IMR-90 (cell line): ENCODE measurements around the gene ZMYM1. TPM values are rescaled to one million over a fixed set of nuclear protein-coding genes. Genes with fewer than 3 reads are reported as not detected.

Source experiments
- ATAC-seq: fragments of 200-7000 bp; cut with Tn5 transposase; 2 replicates; pipeline ENCODE4 v1.9.1; 2020; ENCODE audit warnings: low read depth, mild to moderate bottlenecking, moderate library complexity
- BruUV-seq: library from RNA; stranded (reverse); fragments of 400-500 nt; replicated peaks from 2 replicates; lab custom pipeline; 2021; lab: Mats Ljungman, UMichigan
- CTCF ChIA-PET: fragments of 300-600 bp; formaldehyde crosslinking; extraction: SDS; loops from one replicate; lab custom pipeline; 2021; ENCODE audit warnings: antibody characterized with exemption; lab: Yijun Ruan, JAX
- POLR2A ChIA-PET: fragments of 300-600 bp; sonication (Branson Sonifier 250); formaldehyde crosslinking; loops from one replicate; lab custom pipeline; 2022; ENCODE audit warnings: antibody characterized with exemption; ENCODE audit not compliant: unreplicated experiment; lab: Charles Lee
- DNase-seq: peaks from one replicate; pipeline ENCODE4 v3.0.0; 2013
- H2AFZ ChIP-seq: replicated peaks from 2 replicates; pipeline ENCODE3; 2013; ENCODE audit warnings: low read length, mild to moderate bottlenecking; ENCODE audit not compliant: poor library complexity
- H2AK5ac ChIP-seq: 2 replicates; pipeline ENCODE4 v1.6.1; 2013; ENCODE audit warnings: low read depth, low read length, inconsistent platforms
- H2AK9ac ChIP-seq: replicated peaks from 2 replicates; pipeline ENCODE3; 2013; ENCODE audit warnings: mild to moderate bottlenecking, low read depth, low read length, moderate library complexity; ENCODE audit not compliant: poor library complexity
- H2BK120ac ChIP-seq: 2 replicates; pipeline ENCODE4 v1.6.1; 2013; ENCODE audit warnings: low read depth, low read length, inconsistent platforms
- H2BK15ac ChIP-seq: 3 replicates; pipeline ENCODE4 v1.6.1; 2013; ENCODE audit warnings: low read depth, low read length, inconsistent platforms
- H2BK20ac ChIP-seq: 2 replicates; pipeline ENCODE4 v1.6.1; 2013; ENCODE audit warnings: low read depth, mild to moderate bottlenecking, inconsistent platforms, low read length, moderate library complexity
- H2BK5ac ChIP-seq: 2 replicates; pipeline ENCODE4 v1.6.1; 2013; ENCODE audit warnings: mild to moderate bottlenecking, low read depth, low read length, inconsistent platforms; ENCODE audit not compliant: poor library complexity, severe bottlenecking
- H3K14ac ChIP-seq: replicated peaks from 2 replicates; pipeline ENCODE4 v1.6.1; 2013; ENCODE audit warnings: low read depth, low read length, inconsistent platforms
- H3K18ac ChIP-seq: 2 replicates; pipeline ENCODE4 v1.6.1; 2013; ENCODE audit warnings: low read depth, low read length, control low read depth
- H3K23ac ChIP-seq: 2 replicates; pipeline ENCODE4 v1.6.1; 2013; ENCODE audit warnings: low read depth, low read length, inconsistent platforms
- H3K27ac ChIP-seq: 2 replicates; pipeline ENCODE4 v1.5.1; 2013; ENCODE audit warnings: mild to moderate bottlenecking, control low read depth, low read length; ENCODE audit not compliant: insufficient read depth
- H3K27me3 ChIP-seq: 2 replicates; pipeline ENCODE4 v1.6.1; 2013; ENCODE audit warnings: low read length; ENCODE audit not compliant: control insufficient read depth, insufficient read depth
- H3K36me3 ChIP-seq: 2 replicates; pipeline ENCODE4 v1.6.1; 2013; ENCODE audit warnings: low read length, mixed read lengths; ENCODE audit not compliant: control insufficient read depth, insufficient read depth
- H3K4ac ChIP-seq: 2 replicates; pipeline ENCODE4 v1.6.1; 2013; ENCODE audit warnings: low read depth, low read length, inconsistent platforms
- H3K4me1 ChIP-seq: 2 replicates; pipeline ENCODE4 v1.6.1; 2013; ENCODE audit warnings: low read length, mixed read lengths; ENCODE audit not compliant: control insufficient read depth, insufficient read depth
- H3K4me2 ChIP-seq: 2 replicates; pipeline ENCODE4 v1.6.1; 2013; ENCODE audit warnings: low read depth, mild to moderate bottlenecking, control low read depth, low read length, moderate library complexity
- H3K4me3 ChIP-seq: 2 replicates; pipeline ENCODE4 v1.5.1; 2013; ENCODE audit warnings: low read depth, mild to moderate bottlenecking, control low read depth, low read length, moderate library complexity; ENCODE audit not compliant: insufficient read depth
- H3K56ac ChIP-seq: 2 replicates; pipeline ENCODE4 v1.6.1; 2013; ENCODE audit warnings: low read length, inconsistent platforms; ENCODE audit not compliant: insufficient read depth; ENCODE audit errors: extremely low read depth
- H3K79me1 ChIP-seq, 2 experiments: 2 replicates each; pipeline ENCODE4 v1.6.1; 2013; ENCODE audit warnings: low read length in 2 of 2, inconsistent platforms in 1 of 2, low read depth in 1 of 2
- H3K9ac ChIP-seq: 2 replicates; pipeline ENCODE4 v1.6.1; 2013; ENCODE audit warnings: low read depth, low read length, control low read depth
- H3K9me1 ChIP-seq: 2 replicates; pipeline ENCODE4 v1.6.1; 2013; ENCODE audit warnings: low read length, inconsistent platforms; ENCODE audit not compliant: insufficient read depth
- H3K9me3 ChIP-seq: 2 replicates; pipeline ENCODE4 v1.6.1; 2013; ENCODE audit warnings: low read length; ENCODE audit not compliant: control insufficient read depth, insufficient read depth
- H4K20me1 ChIP-seq: 2 replicates; pipeline ENCODE4 v1.6.1; 2013; ENCODE audit warnings: low read length, inconsistent platforms; ENCODE audit not compliant: insufficient read depth
- H4K5ac ChIP-seq: 2 replicates; pipeline ENCODE4 v1.6.1; 2013; ENCODE audit warnings: mild to moderate bottlenecking, low read depth, low read length, control low read depth
- H4K8ac ChIP-seq, 2 experiments: 2 replicates each; pipeline ENCODE4 v1.6.1; 2013; ENCODE audit warnings: low read depth in 2 of 2, low read length in 2 of 2, control low read depth in 1 of 2, inconsistent platforms in 1 of 2
- H4K91ac ChIP-seq: 2 replicates; pipeline ENCODE4 v1.6.1; 2013; ENCODE audit warnings: low read depth, low read length, inconsistent platforms; ENCODE audit not compliant: insufficient read depth
- CEBPB ChIP-seq: IDR thresholded peaks from 2 replicates; pipeline ENCODE4 v1.6.1; 2012; ENCODE audit warnings: low read depth, low read length, improper control_type of control experiment
- MAFK ChIP-seq: IDR thresholded peaks from 2 replicates; pipeline ENCODE4 v1.6.1; 2012; ENCODE audit warnings: low read depth, low read length, improper control_type of control experiment
- MAZ ChIP-seq: IDR thresholded peaks from 2 replicates; pipeline ENCODE4 v1.6.1; 2012; ENCODE audit warnings: low read depth, mild to moderate bottlenecking, low read length, improper control_type of control experiment, moderate library complexity, borderline replicate concordance
- SMC3 ChIP-seq: fragments of 150-350 bp; IDR thresholded peaks from 2 replicates; pipeline ENCODE4 v1.6.1; 2016; ENCODE audit warnings: low read depth, mild to moderate bottlenecking, antibody characterized with exemption, low read length, moderate library complexity
- WGBS, 2 experiments: methylation state at CpG; one replicate each; pipeline versions ENCODE4 v1.1.5 to v1.1.7; 2013; ENCODE audit warnings: missing lambda C conversion rate in 2 of 2; ENCODE audit not compliant: insufficient read length in 1 of 2; ENCODE audit errors: extremely low coverage in 2 of 2; 5-methylcytosine and 5-hydroxymethylcytosine counted together
- dilution Hi-C: fragments of 300-500 bp; cut with HindIII; formaldehyde crosslinking; loops from one replicate; pipeline ENCODE4 v1.14.3; 2018; ENCODE audit warnings: low sequenced_read_pairs; ENCODE audit not compliant: unreplicated experiment
- in situ Hi-C: fragments of 300-500 bp; cut with MboI; formaldehyde crosslinking; loops from 3 replicates; pipeline ENCODE4 v1.14.3; 2019; ENCODE audit warnings: low sequenced_read_pairs, inconsistent platforms, mixed read lengths
- intact Hi-C: fragments of 100-400 bp; cut with micrococcal nuclease; formaldehyde crosslinking; loops from 2 replicates; pipeline ENCODE4 v1.10.0; 2022
- polyA plus RNA-seq, 3 experiments: library from polyadenylated mRNA; depleted of rRNA; stranded (reverse); fragments of >200 nt; gene quantifications; 2 replicates each; pipeline ENCODE4 v1.2.3, GENCODE V29; 2012; ENCODE audit warnings: low replicate concordance in 1 of 3
- total RNA-seq: library from RNA; depleted of rRNA; stranded (reverse); fragments of >200 nt; gene quantifications from 2 replicates; pipeline ENCODE4 v1.2.3, GENCODE V29; 2012
- TF ChIP-seq, protein P1 (sequence below): fragments of 150-350 bp; IDR thresholded peaks from 2 replicates; pipeline ENCODE4 v1.6.1; 2017; ENCODE audit warnings: mild to moderate bottlenecking, antibody characterized with exemption, low read length, low read depth

The ZMYM1 gene
- total and polyA plus RNA-seq, 2 of the 4 experiments (the other 2 are of a cell fraction) = 7.2 to 33.9 TPM

DNA sequence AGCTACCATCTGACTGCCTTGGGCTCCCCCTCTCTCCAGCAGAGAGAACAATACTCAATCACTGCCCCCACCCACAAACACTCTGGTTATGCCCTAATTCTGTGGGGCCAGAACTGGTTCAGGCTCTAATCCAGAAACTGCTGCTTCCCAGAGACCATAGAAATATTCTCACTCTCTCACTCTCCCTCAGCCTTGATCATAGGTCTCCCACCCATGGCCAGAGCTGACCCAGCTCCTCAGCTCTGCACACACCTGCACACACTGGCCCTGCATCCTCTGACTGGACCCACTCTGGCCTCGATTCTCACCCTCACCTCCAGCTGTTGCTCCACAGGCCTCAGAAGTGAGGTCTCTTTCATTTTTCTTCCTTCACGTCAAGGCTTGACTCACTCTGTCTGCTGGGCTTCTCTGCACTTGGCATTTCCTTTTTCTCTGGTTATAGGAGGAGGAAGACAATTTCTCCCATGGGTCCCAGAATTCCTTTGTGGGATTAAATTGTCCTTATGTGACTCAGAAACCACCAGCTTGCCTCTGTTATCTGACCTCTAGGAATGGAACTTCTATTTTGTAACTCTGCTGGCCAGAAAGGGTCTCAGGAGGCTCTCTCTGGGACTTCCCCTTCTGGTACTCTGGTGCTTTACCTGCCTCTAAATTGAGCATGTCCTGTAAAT, 31.9 kb upstream of the ZMYM1 start:
- H2BK15ac ChIP-seq = peak overlapping the region; percentile 53; the same call in 1 of the 3 replicates
- peak overlapping the region; percentile 43 for H2BK5ac ChIP-seq
- peak overlapping the region; percentile 23 for H2BK20ac ChIP-seq
- H4K5ac ChIP-seq = peak overlapping the region; percentile 12; the same call in 1 of the 2 replicates
- peak overlapping the region; percentile 86 for H2AFZ ChIP-seq
- H3K4me2 ChIP-seq = peak overlapping the region; percentile 11; the same call in 1 of the 2 replicates
- peak overlapping the region; percentile 57 for H3K23ac ChIP-seq
- BruUV-seq = no TSS peak
- in situ Hi-C loops (no loop called here), dilution Hi-C loops (no loop called here), intact Hi-C loops (loop anchor here (1.0 kb wide), 1 partner anchor 8 kb away; no protein-coding TSS in a partner anchor)
- H3K4ac ChIP-seq = peak overlapping the region; percentile 64
- H2AK5ac ChIP-seq = peak overlapping the region; percentile 48; the same call in 1 of the 2 replicates
- peak overlapping the region; percentile 69 for H3K27ac ChIP-seq
- peak overlapping the region; percentile 29 for H3K18ac ChIP-seq
- H3K56ac ChIP-seq = peak overlapping the region; percentile 24; the same call in 1 of the 2 replicates
- ATAC-seq (peak; percentile 94), DNase-seq (peak; percentile 95)
- no peaks in the 10 kb centered on the region for H4K20me1 ChIP-seq
- H3K4me1 ChIP-seq = peaks cover 7% of the 10 kb centered on the region
- no peak overlapping the region; the same call in 1 of the 2 replicates for H3K9ac ChIP-seq
- no peak for TF ChIP-seq SMC3
- peak; percentile 85 for TF ChIP-seq CEBPB
- TF ChIP-seq MAZ = no peak
- 0 out of 2 replicates have a peak, but pooled peaks have one; percentile 12 for TF ChIP-seq MAFK
- TF ChIP-seq, protein P1, sequence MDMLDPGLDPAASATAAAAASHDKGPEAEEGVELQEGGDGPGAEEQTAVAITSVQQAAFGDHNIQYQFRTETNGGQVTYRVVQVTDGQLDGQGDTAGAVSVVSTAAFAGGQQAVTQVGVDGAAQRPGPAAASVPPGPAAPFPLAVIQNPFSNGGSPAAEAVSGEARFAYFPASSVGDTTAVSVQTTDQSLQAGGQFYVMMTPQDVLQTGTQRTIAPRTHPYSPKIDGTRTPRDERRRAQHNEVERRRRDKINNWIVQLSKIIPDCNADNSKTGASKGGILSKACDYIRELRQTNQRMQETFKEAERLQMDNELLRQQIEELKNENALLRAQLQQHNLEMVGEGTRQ = no peak
- POLR2A ChIA-PET = no interaction called here
- WGBS, 2 experiments = no CpG with 5 or more reads among the region's 2 CpGs
- H3K27me3 ChIP-seq = no peaks in the 10 kb centered on the region
- CTCF ChIA-PET = no interaction called here
- H4K91ac ChIP-seq = peak overlapping the region; percentile 47
- no peak overlapping the region for H3K4me3 ChIP-seq
- peak overlapping the region; percentile 70 for H2BK120ac ChIP-seq
- 0 out of 4 replicates have a peak, but pooled peaks cover 0 to 6% of the 10 kb centered on the region in 2 experiments for H3K79me1 ChIP-seq
- H2AK9ac ChIP-seq = peak overlapping the region; percentile 18
- H3K9me3 ChIP-seq = no peaks in the 10 kb centered on the region
- H3K14ac ChIP-seq = peak overlapping the region; percentile 57
- peak overlapping the region; percentile 34 to 60; a peak in 3 of 4 replicates for H4K8ac ChIP-seq
- no peaks in the 10 kb centered on the region for H3K36me3 ChIP-seq
- H3K9me1 ChIP-seq = peaks cover 10% of the 10 kb centered on the region; the same call in 1 of the 2 replicates
